Measurements from ENCODE around the gene TBC1D16. TPM values are rescaled to one million over a fixed set of nuclear protein-coding genes. Genes with fewer than 3 reads are reported as not detected.

Gene TBC1D16
- total RNA-seq, 1 donor: 37.8 TPM

- TF ChIP-seq CTCF (IDR thresholded peaks at IDR 0.05; ENCODE audit: insufficient read depth, low read length): no peak
- no peak overlapping the region for H3K4me3 ChIP-seq (ENCODE audit: low read depth, low read length)
- no peak for DNase-seq (ENCODE audit: low read depth)
Measured at GRCh38 chr17:80026359-80027042, 9.2 kb downstream of the TBC1D16 start.

- H3K4me3 ChIP-seq (ENCODE audit: low read depth, low read length): no peak overlapping the region
- DNase-seq (ENCODE audit: low read depth): no peak
- no peak for TF ChIP-seq CTCF (IDR thresholded peaks at IDR 0.05; ENCODE audit: insufficient read depth, low read length)
Measured at GRCh38 chr17:80025796-80026195, 9.9 kb downstream of the TBC1D16 start.

GRCh38 chr17:80025140-80025539, 10.5 kb downstream of the TBC1D16 start:
- DNase-seq (ENCODE audit: low read depth): no peak
- no peak for TF ChIP-seq CTCF (IDR thresholded peaks at IDR 0.05; ENCODE audit: insufficient read depth, low read length)
- H3K4me3 ChIP-seq (ENCODE audit: low read depth, low read length): no peak overlapping the region

- no peak overlapping the region for H3K4me3 ChIP-seq (ENCODE audit: low read depth, low read length)
- DNase-seq (ENCODE audit: low read depth): no peak
- no peak for TF ChIP-seq CTCF (IDR thresholded peaks at IDR 0.05; ENCODE audit: insufficient read depth, low read length)
Measured at GRCh38 chr17:80024206-80024972, 11.3 kb downstream of the TBC1D16 start.

GRCh38 chr17:80023481-80024205, 12.0 kb downstream of the TBC1D16 start:
- H3K4me3 ChIP-seq (ENCODE audit: low read depth, low read length): no peak overlapping the region
- no peak for DNase-seq (ENCODE audit: low read depth)
- no peak for TF ChIP-seq CTCF (IDR thresholded peaks at IDR 0.05; ENCODE audit: insufficient read depth, low read length)

GRCh38 chr17:80021600-80021999, 14.1 kb downstream of the TBC1D16 start:
- no peak for TF ChIP-seq CTCF (IDR thresholded peaks at IDR 0.05; ENCODE audit: insufficient read depth, low read length)
- no peak overlapping the region for H3K4me3 ChIP-seq (ENCODE audit: low read depth, low read length)
- no peak for DNase-seq (ENCODE audit: low read depth)

Measured in fibroblast of the aortic adventitia (primary cell).